CMK (cell line): ENCODE measurements around the gene IGFBP1.

Experiments
- DNase-seq: peaks from one replicate; pipeline ENCODE4 v3.0.0-alpha.2; 2010; ENCODE audit warnings: low read depth

Gene IGFBP1

DNA sequence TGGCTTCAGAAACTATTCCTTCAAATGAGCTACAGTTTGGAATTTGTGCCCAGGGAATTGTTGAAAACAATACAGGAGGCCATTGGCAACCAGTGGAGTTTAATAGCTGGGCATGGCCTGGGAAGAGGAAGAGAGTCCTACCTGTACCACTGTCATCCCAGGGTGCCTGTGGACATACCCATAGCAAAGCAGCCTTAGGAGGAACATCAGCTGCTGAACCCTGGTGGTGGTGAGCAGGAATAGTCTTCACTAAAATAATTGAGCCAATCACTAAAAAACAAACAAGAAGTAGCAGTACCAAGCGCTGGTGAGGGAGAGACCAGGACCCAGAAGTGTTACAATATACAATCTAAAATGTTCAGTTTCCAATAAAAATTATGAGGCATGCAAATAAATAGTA lies 14.5 kb downstream of the IGFBP1 start:
- DNase-seq: no peak

- no peak for DNase-seq
Observed at GRCh38 chr7:45909561-45909960, 21.3 kb downstream of the IGFBP1 start.

- DNase-seq: no peak
Observed at GRCh38 chr7:45910855-45911254, 22.6 kb downstream of the IGFBP1 start.

GRCh38 chr7:45911311-45911710 lies 23.0 kb downstream of the IGFBP1 start:
- DNase-seq: no peak

DNA sequence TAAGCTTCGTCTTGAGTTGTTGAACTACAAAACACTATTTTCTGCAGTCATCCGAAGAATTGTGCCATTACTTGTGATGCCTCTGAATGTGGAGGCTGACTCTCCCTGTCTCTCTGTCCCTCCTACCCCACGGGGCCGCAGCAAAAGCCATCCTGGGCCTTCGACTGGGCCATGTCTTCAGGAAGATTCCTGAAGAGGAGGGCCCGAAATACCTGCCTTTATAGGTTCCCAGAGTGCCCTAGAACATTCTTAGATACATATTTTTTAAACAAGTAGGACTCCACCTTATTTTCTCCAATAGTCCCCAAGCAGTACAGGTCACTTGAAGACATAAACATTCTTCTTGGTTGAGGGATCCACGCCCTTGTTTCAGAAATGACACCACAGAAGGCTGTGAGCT lies 24.7 kb downstream of the IGFBP1 start:
- no peak for DNase-seq

GRCh38 chr7:45914911-45915310 lies 26.6 kb downstream of the IGFBP1 start:
- no peak for DNase-seq

GRCh38 chr7:45915606-45916005 lies 27.3 kb downstream of the IGFBP1 start:
- no peak for DNase-seq

DNA sequence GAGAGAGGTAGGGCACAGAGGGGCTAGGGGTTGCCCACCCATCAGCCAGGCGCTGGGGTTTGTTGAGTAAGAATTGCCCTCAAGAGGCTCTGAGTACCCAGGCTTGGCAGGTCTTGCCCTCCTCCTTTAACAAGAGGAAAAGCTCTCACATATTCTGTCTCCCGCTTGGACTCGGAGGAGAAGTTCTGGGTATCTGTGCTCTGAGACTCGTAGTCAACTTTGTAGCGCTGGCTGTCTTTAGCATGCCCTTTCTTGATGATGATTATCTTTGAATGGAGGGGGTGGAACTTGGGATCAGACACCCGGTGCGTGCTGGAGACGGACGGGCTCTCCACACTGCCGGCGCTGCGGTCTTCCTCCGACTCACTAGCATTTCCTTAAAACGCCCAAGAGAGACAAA lies 28.8 kb downstream of the IGFBP1 start:
- DNase-seq: no peak

GRCh38 chr7:45917658-45918057 lies 29.4 kb downstream of the IGFBP1 start:
- peak; percentile 18 for DNase-seq

- no peak for DNase-seq
Observed at GRCh38 chr7:45918556-45918955, 30.3 kb downstream of the IGFBP1 start.

DNA sequence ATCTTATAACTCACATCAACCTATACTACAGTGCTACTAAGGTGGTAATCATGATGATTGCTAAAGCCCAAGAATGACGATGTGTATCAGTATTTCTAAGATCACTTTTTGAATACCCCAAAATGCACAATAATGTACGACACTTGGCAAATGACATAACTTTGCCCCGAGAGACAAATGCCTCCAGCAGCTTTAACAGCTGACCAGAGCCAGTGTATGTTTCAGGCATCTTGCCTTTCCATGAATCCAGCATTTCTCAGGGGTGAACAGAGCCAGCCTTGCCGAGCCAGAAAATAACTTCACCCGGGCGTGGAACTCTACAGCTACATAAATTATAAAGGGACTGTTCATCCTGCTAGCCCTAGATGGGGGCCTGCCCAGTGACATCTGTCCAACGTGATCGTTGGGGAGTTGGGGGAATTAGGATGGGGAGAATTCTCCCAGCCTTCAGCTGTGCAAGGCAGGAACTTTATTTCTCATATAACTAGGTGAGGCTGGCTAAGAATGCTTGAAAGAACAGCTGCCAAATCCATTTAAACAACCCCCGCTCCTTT lies 31.0 kb downstream of the IGFBP1 start:
- DNase-seq: no peak

DNA sequence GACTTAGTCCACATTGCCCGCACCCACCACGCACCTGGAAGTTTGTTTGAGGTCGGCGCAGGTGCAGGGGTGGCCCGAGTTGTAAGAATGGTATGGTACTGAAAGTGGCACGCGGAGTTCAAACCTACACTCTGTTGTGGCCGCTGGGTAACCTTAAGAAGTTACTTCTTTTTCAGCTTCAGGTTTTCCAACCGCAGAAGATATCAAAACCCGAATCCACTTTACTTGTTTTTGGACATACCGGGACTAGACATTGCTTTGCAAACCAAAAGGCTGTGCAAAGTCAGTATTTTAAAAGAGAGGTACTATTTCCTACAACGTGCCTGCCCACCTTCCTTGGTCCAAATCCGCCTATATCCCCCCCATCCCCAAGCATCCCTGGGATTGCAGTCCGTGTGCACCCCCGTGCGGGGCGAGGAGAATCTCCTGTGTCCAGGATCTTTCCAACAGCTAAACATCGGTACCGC lies 31.7 kb downstream of the IGFBP1 start:
- DNase-seq: no peak

- DNase-seq: no peak
Observed at GRCh38 chr7:45920502-45921380, 32.5 kb downstream of the IGFBP1 start, which contains the start of gene IGFBP3. TSS of gene IGFBP3 (minus strand) at chr7:45921272. CDS start at chr7:45921140, 132 bp downstream.

- DNase-seq: no peak
Observed at GRCh38 chr7:45921381-45921698, 33.1 kb downstream of the IGFBP1 start.

GRCh38 chr7:45921699-45922519 lies 33.6 kb downstream of the IGFBP1 start:
- no peak for DNase-seq

GRCh38 chr7:45922810-45923209 lies 34.5 kb downstream of the IGFBP1 start:
- no peak for DNase-seq

GRCh38 chr7:45923290-45923689 lies 35.0 kb downstream of the IGFBP1 start:
- DNase-seq: peak; percentile 4

GRCh38 chr7:45923818-45924217 lies 35.5 kb downstream of the IGFBP1 start:
- DNase-seq: no peak

- DNase-seq: no peak
Observed at GRCh38 chr7:45924283-45924682, 36.0 kb downstream of the IGFBP1 start.

DNA sequence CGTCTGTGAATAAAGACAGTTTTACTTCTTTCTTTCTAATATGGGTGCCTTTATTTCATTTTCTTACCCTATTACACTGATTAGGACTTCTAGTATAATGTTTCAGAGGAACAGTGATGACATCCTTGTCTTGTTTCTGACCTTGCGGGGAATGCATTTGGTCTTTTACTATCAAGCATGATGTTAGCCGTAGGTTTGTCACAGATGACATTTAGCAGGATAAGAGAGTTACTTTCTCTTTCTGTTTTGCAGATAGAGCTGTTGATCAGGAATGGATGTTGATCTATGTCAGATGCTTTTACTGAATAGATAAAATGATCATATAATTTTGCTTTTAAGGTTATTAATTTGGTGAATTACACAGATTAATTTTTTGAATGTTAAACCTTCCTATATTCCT lies 39.4 kb downstream of the IGFBP1 start:
- DNase-seq: no peak

DNA sequence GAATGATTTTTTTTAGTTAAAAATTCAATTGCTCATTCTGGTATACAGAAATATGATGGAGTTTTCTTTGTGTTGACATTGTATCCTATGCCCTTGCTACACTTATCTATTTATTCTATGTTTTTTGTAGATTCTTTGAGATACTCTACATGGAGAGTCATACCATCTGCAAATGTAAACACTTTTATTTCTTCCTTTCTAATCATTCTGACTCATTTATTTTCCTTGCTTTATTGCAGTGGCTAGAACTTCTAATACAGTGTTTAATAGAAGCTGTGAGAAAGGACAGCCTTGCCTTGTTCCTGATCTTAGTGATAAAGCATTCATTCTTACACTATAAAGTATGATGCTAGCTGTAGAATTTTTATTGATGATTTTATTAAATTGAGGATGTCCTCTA lies 42.7 kb downstream of the IGFBP1 start:
- DNase-seq: no peak

GRCh38 chr7:45937301-45937700 lies 49.0 kb downstream of the IGFBP1 start:
- no peak for DNase-seq

GRCh38 chr7:45937862-45938261 lies 49.6 kb downstream of the IGFBP1 start:
- no peak for DNase-seq
